Loucy (cell line): ENCODE results near the gene SEC14L1.

ENCODE experiments used
- H2AFZ ChIP-seq: fragments of 200-600 bp; sonication (generic); 2 replicates; pipeline ENCODE4 v1.6.0; 2016; ENCODE audit warnings: antibody characterized with exemption, mild to moderate bottlenecking, low read length, moderate library complexity
- H3F3A ChIP-seq: fragments of 200-600 bp; 2 replicates; pipeline ENCODE4 v1.6.0; 2016; ENCODE audit warnings: antibody characterized with exemption, low read depth, mild to moderate bottlenecking
- H3K27me3 ChIP-seq: fragments of 200-600 bp; sonication (generic); 2 replicates; pipeline ENCODE4 v1.6.1; 2014; ENCODE audit warnings: low read length, mild to moderate bottlenecking; ENCODE audit not compliant: insufficient read depth, poor library complexity, severe bottlenecking
- H3K36me3 ChIP-seq: fragments of 200-600 bp; sonication (generic); 2 replicates; pipeline ENCODE4 v1.6.1; 2016; ENCODE audit warnings: low read length; ENCODE audit not compliant: insufficient read depth
- H3K4me1 ChIP-seq: fragments of 200-600 bp; sonication (generic); 2 replicates; pipeline ENCODE4 v1.5.1; 2014; ENCODE audit warnings: low read length, mild to moderate bottlenecking; ENCODE audit not compliant: insufficient read depth, poor library complexity, severe bottlenecking
- H3K4me2 ChIP-seq: fragments of 200-600 bp; sonication (generic); 2 replicates; pipeline ENCODE4 v1.6.0; 2014; ENCODE audit warnings: antibody characterized with exemption, low read length, low read depth, mild to moderate bottlenecking; ENCODE audit not compliant: poor library complexity, severe bottlenecking
- H3K4me3 ChIP-seq: fragments of 200-600 bp; sonication (generic); 2 replicates; pipeline ENCODE4 v1.5.1; 2014; ENCODE audit warnings: low read length, mild to moderate bottlenecking, mixed read lengths; ENCODE audit not compliant: poor library complexity, severe bottlenecking
- H3K79me2 ChIP-seq: fragments of 200-600 bp; sonication (generic); 2 replicates; pipeline ENCODE4 v1.6.1; 2014; ENCODE audit warnings: low read length; ENCODE audit not compliant: insufficient read depth
- H3K9ac ChIP-seq: fragments of 200-600 bp; sonication (generic); 2 replicates; pipeline ENCODE4 v1.6.0; 2014; ENCODE audit warnings: mild to moderate bottlenecking, low read depth, low read length, moderate library complexity; ENCODE audit not compliant: poor library complexity, severe bottlenecking
- H3K9me2 ChIP-seq: fragments of 200-600 bp; sonication (generic); replicated peaks from 2 replicates; pipeline ENCODE4 v1.6.1; 2016; ENCODE audit warnings: low read depth, low read length, mixed read lengths
- H3K9me3 ChIP-seq: fragments of 200-600 bp; sonication (generic); 2 replicates; pipeline ENCODE4 v1.6.1; 2014; ENCODE audit warnings: mild to moderate bottlenecking, antibody characterized with exemption, low read length, low read depth; ENCODE audit not compliant: insufficient read depth
- H4K20me1 ChIP-seq: fragments of 200-600 bp; sonication (generic); 2 replicates; pipeline ENCODE4 v1.6.0; 2014; ENCODE audit warnings: antibody characterized with exemption, low read length, mild to moderate bottlenecking; ENCODE audit not compliant: insufficient read depth, poor library complexity, severe bottlenecking
- EZH2phosphoT487 ChIP-seq: fragments of 200-600 bp; IDR thresholded peaks from 2 replicates; pipeline ENCODE4 v1.6.1; 2018; ENCODE audit warnings: antibody characterized with exemption, mild to moderate bottlenecking, moderate library complexity, borderline replicate concordance
- TF ChIP-seq, protein P1 (sequence below): fragments of 200-600 bp; sonication (generic); conservative IDR thresholded peaks from 2 replicates; pipeline ENCODE4 v1.5.1; 2014; ENCODE audit warnings: mild to moderate bottlenecking, antibody characterized with exemption, low read length

The SEC14L1 gene

DNA sequence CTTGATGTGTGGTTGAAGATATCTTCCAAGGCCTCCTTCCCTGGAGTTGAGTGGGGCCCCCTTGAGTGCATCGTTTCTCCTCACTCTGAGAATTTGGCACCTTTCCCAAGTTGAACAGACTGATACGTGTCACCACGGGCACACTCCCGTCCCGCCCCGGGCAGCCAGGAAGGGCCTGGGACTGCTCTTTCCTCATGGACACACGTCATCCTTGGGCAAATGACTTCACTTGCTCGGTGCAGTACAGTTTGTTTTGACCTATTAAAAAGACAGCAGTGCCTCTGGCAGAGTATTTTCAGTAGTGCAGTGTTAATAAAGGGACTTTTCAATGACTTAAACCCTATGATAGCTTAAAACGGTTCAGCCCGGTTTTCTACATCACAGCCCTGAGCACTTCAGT is 59.9 kb downstream of the SEC14L1 start:
- Histone ChIP-seq H3K4me2 (no peak overlapping the region), H3K4me1 (no peaks in the 10 kb centered on the region), H3K4me3 (no peak overlapping the region), H4K20me1 (no peaks in the 10 kb centered on the region), H3F3A (no peaks in the 10 kb centered on the region), H2AFZ (no peak overlapping the region), H3K36me3 (peaks cover 82% of the 10 kb centered on the region), H3K9ac (no peak overlapping the region), H3K27me3 (no peaks in the 10 kb centered on the region), H3K9me2 (no peaks in the 10 kb centered on the region), H3K9me3 (no peaks in the 10 kb centered on the region), H3K79me2 (no peaks in the 10 kb centered on the region)
- TF ChIP-seq EZH2phosphoT487: no peak
- TF ChIP-seq, protein P1, sequence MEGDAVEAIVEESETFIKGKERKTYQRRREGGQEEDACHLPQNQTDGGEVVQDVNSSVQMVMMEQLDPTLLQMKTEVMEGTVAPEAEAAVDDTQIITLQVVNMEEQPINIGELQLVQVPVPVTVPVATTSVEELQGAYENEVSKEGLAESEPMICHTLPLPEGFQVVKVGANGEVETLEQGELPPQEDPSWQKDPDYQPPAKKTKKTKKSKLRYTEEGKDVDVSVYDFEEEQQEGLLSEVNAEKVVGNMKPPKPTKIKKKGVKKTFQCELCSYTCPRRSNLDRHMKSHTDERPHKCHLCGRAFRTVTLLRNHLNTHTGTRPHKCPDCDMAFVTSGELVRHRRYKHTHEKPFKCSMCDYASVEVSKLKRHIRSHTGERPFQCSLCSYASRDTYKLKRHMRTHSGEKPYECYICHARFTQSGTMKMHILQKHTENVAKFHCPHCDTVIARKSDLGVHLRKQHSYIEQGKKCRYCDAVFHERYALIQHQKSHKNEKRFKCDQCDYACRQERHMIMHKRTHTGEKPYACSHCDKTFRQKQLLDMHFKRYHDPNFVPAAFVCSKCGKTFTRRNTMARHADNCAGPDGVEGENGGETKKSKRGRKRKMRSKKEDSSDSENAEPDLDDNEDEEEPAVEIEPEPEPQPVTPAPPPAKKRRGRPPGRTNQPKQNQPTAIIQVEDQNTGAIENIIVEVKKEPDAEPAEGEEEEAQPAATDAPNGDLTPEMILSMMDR: no peak

DNA sequence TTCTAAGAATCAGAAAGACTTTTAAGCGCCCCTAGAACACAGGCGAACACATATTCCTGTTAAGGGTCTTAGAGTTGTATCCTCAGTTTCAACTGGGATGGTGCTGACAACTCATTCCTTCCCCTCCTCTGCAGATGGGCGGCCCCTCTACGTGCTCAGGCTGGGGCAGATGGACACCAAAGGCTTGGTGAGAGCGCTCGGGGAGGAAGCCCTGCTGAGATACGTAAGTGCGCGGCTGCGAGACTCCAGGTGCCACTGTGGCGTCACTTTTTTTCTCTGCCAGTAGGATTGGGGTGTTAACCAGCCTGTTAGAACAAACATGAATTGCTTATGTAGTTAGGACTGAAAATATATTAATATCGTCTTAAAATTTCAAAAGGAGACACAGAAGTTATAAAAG is 62.7 kb downstream of the SEC14L1 start:
- no peaks in the 10 kb centered on the region for H3F3A ChIP-seq
- H3K79me2 ChIP-seq: no peaks in the 10 kb centered on the region
- H3K4me2 ChIP-seq: no peak overlapping the region
- no peak overlapping the region for H3K9ac ChIP-seq
- H2AFZ ChIP-seq: no peak overlapping the region
- H3K27me3 ChIP-seq: no peaks in the 10 kb centered on the region
- H3K4me1 ChIP-seq: no peaks in the 10 kb centered on the region
- TF ChIP-seq EZH2phosphoT487: no peak
- TF ChIP-seq, protein P1: no peak
- H3K4me3 ChIP-seq: no peak overlapping the region
- peaks cover 82% of the 10 kb centered on the region; the same call in 1 of the 2 replicates for H3K36me3 ChIP-seq
- no peaks in the 10 kb centered on the region for H4K20me1 ChIP-seq
- H3K9me3 ChIP-seq: no peaks in the 10 kb centered on the region
- no peaks in the 10 kb centered on the region for H3K9me2 ChIP-seq

DNA sequence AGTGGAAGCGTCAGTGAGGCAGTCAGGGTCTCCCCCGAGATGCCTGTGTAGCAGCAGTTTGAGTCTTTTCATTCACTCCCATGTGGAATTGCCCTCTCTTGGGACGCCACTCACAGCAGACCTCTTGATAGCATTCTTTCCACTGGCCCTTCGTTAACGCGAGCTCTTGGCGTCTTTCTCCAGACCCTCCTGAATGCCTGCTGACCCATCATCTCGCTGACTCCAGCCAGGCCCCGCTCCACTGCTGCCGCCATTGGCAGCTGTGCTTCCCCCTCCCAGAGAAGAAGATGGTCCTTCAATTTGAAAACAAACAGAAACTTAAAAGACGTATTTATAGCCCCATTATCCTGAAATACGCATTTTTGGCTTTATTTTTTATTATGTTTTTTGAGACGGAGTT is 63.1 kb downstream of the SEC14L1 start:
- Histone ChIP-seq H3K9me2 (no peaks in the 10 kb centered on the region), H3F3A (no peaks in the 10 kb centered on the region), H3K27me3 (no peaks in the 10 kb centered on the region), H3K9ac (no peak overlapping the region), H3K9me3 (no peaks in the 10 kb centered on the region), H4K20me1 (no peaks in the 10 kb centered on the region), H2AFZ (no peak overlapping the region), H3K79me2 (no peaks in the 10 kb centered on the region), H3K4me3 (no peak overlapping the region), H3K36me3 (peaks cover 87% of the 10 kb centered on the region; the same call in 1 of the 2 replicates), H3K4me1 (no peaks in the 10 kb centered on the region), H3K4me2 (no peak overlapping the region)
- TF ChIP-seq, protein P1: no peak
- TF ChIP-seq EZH2phosphoT487: no peak
